T47D (cell line): ENCODE measurements around the gene SH3BGRL.
"Not testable (repeated sequence)": the region's sequence is repeated elsewhere in the genome, so short reads cannot be mapped to it uniquely, and the experiment has no call there.

Source experiments
- DNase-seq, 2 experiments: peaks; one replicate each; pipeline versions ENCODE4 v3.0.0 to v3.0.0-alpha.2; 2011 to 2012; ENCODE audit warnings: low read depth in 1 of 2, low spot score in 1 of 2
- JUND ChIP-seq: IDR thresholded peaks from 2 replicates; pipeline ENCODE4 v1.6.1; 2012; ENCODE audit warnings: low read depth
- in situ Hi-C: cut with HindIII; loops from 2 replicates; pipeline ENCODE4 v1.10.0; 2016; ENCODE audit warnings: low sequenced_read_pairs, low pct_unique_long_range_greater_than_20kb

The SH3BGRL gene

GRCh38 chrX:81338924-81339323, 137.0 kb downstream of the SH3BGRL start:
- in situ Hi-C loops: no loop called here

GRCh38 chrX:81345296-81345695, 143.4 kb downstream of the SH3BGRL start:
- DNase-seq, in situ Hi-C loops: not testable (repeated sequence)

More at GRCh38 chrX:81338924-81339323, 137.0 kb downstream of the SH3BGRL start:
- no peak for DNase-seq
- TF ChIP-seq JUND: no peak
